A204.1 (cell line): ENCODE measurements around the gene QRICH2.
"Not testable (repeated sequence)": the region's sequence is repeated elsewhere in the genome, so short reads cannot be mapped to it uniquely, and the experiment has no call there.

Experiments
- FAIRE-seq: peaks from 2 replicates; lab custom pipeline; 2012; peaks lifted over from hg19 to GRCh38; lab: Jason Lieb, UNC

Gene QRICH2

GRCh38 chr17:76278268-76278908, 29.7 kb downstream of the QRICH2 start:
- no peak for FAIRE-seq

DNA sequence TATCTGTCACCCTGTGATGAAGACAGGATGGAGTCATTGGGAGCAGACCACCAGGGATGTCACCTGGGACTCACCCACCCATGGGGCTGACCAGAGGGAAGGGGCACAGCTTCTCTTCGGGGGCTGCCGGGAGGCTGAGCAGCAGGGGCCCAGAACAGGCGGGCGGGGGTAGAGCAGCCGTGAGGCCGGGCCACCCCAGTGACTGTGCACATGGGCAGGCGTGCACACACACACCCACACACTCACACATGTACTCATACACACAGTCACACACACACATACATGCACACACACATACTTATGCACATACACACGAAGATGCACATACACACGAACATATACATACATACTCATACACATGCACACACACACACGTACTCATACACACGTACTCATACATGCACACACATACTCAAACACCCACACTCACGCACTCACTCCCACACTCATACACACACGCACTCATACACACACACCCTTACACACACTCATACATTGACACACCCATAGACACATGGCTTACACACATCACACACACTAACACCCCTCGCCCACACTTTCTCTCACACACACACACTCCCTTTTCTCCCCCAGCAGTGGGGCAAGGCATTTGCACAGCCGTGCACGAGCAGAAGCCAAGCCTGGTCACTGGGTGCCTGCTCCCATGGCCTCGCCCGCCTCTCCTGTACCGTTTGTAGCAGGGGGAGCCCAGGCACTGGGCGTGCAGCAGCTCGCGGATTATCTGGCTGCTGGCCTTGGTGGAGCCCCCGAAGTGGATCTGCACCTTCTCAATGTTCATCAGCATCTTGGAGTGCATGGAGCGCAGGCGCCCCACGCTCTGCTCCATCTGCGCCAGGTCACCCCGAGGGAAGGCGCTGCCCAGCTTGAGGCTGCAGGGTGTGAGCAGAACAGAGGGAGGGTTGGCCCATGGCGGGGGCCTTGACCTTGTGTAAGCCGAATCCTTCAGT, 30.5 kb downstream of the QRICH2 start:
- no peak for FAIRE-seq

- FAIRE-seq = no peak
Observed at GRCh38 chr17:76276461-76277299, 31.4 kb downstream of the QRICH2 start.

DNA sequence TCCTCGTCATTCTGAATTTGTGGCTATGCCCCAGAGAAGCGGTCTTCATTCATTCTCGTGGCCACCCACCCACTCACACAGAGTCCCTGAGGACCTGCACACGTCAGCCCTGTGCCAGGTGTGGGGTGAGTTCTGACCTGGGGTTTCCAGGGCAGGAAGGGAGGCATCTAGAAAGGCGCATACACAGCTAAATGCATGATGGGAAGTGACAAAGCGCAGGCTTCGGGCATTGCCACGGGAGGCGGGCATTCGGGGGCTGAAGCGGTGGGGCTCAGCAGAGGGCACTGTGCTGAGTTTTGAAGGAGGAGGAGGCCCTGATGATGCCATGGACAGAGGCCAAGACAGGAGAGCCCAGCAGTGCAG, 32.0 kb downstream of the QRICH2 start:
- no peak for FAIRE-seq

- no peak for FAIRE-seq
Observed at GRCh38 chr17:76275382-76276068, 32.6 kb downstream of the QRICH2 start.

DNA sequence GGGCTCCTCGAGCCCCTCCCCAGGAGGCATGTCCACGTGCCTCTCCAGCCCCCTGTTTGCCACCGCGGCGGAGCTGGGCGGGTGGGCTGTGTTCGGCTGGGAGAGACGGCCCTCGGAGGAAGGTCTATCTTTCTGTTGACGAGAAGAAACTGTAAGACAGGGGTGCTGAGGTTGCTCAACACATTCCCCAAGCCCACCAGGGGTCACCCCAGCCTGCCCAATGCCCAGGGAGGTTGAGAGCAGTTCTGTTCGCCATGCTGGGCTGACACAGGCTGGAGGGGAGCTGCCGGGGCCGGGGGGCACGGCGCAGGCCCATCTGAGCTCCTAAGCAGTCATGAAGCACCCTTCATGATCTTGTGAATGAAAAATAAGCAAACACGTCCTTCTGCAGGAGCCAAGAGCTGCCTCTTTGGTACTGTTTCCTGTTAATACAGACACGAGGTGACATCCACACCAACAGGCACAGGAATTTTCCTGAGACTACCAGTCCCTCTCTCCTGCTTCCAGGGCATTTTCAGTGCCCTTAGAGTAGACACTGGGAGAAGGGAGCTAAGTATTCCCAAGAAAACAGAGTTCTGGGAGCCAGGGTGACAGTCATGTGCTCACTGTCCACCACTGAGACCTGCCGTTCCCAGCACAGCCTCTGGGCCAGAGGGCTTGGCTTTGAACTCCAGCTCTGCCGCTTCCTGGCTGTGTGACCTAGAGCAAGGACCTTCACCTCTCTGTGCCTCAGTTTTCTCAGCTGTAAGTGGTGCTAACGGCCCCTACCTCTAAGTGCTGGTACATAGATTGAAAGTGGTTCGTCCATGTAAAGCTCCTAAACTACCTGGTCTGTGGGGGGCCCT, 33.7 kb downstream of the QRICH2 start:
- no peak for FAIRE-seq

- FAIRE-seq = no peak
Observed at GRCh38 chr17:76273445-76274111, 34.5 kb downstream of the QRICH2 start.

DNA sequence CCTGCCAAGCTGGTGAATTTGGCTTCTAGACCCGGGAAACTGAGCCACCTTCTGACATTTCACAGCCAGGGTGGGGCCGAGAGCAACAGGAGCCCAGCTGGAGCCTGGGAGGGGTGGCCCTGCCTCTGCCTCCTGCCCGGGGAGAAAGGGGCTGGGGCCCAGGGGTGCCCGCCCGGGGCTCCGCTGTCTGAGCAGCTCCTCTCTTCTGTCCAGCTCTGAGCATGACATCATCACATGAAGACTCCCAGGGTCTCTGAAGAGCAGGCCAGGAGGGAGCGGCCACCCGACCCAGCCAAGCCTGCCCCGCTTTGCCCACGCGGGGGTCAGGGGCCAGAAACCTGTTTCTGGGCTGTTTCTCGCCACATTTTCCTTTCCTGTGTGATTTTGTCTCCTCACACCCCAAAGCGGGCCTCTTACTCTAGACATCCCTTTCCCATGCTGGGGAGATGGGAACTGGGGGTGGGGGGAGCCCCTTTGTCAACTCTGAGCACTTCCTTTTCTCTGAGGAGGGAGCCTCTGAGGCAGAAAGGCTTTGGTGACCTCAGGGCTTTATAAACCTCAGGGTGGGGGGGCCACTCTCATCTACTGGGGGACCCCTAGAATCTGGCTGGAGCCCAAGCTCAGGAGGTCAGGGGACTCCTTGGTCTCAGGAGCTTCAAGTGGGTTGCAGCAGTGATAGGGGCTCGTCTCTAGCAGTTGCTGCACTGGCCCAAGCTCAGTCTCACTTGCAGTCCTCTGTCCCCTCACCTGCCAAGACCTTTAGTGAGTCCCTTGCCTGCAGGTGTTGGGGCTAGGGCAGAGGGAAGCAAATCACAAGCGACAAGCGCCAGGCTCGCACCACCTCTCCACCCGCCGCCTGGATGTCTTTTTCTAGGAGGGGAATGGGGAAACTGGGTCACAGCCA, 35.3 kb downstream of the QRICH2 start:
- FAIRE-seq = no peak

- no peak for FAIRE-seq
Observed at GRCh38 chr17:76271669-76272540, 36.2 kb downstream of the QRICH2 start.

DNA sequence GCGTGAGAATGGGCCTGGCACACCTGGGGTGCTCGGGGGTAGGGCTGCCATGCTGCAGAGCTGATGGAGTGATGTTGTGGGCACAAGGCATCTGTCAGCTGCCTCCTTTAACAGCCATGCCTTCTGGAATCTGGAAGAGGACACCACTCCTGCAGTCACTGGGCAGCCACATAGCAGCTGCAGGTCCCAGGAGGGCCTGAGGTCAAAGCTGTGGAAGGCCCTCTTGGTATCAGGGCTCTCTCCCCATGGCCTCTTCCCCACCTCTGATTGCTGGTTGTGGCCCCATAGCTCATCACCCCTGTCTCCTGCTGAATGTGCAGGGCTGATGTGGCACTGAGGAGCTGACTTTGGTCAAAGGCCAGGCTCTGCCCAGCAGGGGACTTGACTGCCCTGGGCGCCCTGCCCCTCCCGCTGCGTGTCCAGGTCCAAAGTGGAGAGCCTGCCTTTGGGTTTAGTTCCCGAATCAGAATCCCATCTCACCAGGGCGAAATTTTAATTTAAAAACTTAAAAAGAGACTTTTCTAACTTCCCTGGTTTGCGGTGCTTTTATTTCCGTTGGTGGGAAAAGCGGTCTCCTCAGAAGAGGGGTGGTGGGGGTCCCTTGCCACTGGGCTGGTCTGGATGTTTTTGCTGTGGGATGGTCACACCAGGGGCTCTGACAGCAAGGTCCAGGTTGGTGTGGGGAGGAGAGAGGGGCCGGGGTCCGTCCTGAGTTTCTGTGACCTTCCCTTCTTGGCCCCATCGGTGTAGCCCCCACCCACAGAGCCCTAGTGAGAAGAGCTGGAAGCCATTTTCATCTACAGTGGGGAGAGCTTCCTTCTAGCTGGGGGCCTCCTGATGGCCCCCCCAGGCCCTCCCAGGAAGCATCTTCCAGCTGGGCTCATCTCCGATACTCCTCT, 37.1 kb downstream of the QRICH2 start:
- FAIRE-seq = no peak

DNA sequence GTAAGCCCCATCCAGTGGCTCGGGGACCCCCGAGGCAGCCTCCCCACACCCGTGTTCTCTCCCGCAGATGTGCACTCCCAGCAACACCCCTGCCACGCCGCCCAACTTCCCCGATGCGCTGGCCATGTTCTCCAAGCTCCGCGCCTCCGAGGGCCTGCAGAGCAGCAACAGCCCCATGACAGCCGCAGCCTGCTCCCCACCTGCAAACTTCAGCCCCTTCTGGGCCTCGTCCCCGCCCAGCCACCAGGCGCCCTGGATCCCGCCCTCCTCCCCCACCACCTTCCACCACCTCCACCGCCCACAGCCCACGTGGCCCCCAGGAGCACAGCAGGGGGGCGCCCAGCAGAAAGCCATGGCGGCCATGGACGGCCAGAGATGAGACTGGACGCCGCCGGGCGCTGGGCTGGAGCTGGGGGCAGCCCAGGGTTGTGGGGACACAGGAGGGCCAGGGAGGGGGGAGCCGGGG, 37.9 kb downstream of the QRICH2 start:
- FAIRE-seq = no peak

DNA sequence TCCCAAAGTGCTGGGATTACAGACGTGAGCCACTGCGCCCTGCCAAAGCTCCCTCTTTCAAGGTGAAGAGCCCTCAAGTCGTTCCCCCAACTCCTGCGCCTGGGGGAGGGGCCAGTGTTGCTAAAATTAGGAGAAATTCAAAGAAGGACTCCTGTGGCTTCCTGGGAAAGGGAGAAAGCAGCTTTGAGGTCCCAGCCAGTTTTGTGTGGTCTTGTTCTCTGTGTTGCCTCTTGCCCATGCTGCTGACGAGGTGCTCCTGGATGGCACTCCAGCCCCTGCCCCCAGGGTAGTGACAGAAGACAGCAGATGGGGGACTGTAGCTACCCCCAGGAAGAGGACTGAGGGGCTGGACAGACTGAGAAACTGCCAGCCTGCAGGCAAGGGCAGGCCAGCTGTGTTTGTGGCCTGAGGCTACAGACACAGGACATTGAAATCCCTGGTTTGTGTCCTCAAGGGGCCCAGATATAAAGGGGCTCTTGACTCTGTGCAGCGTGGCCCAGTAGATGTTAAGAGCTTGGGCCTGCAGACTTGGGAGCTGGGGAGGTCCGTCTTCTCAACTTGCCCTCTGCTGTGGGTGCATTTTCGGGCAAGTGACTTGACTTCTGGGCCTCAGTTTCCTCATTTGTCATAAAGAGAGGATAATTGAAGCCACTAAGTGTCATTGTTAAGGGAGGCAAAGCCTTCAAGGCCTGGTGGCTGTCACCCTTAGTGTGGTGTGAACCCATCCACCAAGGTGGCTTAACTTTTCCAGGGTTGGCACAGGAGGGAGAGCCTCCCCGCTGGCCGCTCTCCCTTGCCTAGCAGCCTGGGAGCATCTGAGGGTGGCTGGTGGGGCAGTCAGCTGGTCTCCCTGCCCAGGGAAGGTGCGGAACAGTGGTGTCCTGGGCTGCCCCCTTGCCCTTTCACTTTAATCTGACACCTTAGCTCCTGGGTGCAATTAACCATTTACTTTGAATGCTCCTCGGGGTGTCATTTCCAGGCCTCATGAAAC, 38.8 kb downstream of the QRICH2 start:
- no peak for FAIRE-seq

- FAIRE-seq = no peak
Observed at GRCh38 chr17:76268015-76268749, 39.9 kb downstream of the QRICH2 start.

GRCh38 chr17:76267581-76268001, 40.5 kb downstream of the QRICH2 start:
- FAIRE-seq = not testable (repeated sequence)

- no peak for FAIRE-seq
Observed at GRCh38 chr17:76267051-76267576, 41.0 kb downstream of the QRICH2 start.
